Astrocyte (in vitro differentiated cells and primary cell): Measurements from ENCODE around the gene CAVIN4.

Experiments
- CTCF ChIP-seq: IDR thresholded peaks from 2 replicates; pipeline ENCODE4 v1.5.1; 2011; ENCODE audit warnings: low read depth, mild to moderate bottlenecking, inconsistent platforms, low read length, moderate library complexity; ENCODE audit not compliant: insufficient read depth
- EZH2 ChIP-seq: IDR thresholded peaks from 2 replicates; pipeline ENCODE4 v1.6.1; 2012; ENCODE audit warnings: mild to moderate bottlenecking, low read length, inconsistent platforms; ENCODE audit not compliant: insufficient read depth

GRCh38 chr9:100586093-100586492 lies 8.2 kb downstream of the CAVIN4 start:
- TF ChIP-seq CTCF (no peak), EZH2 (no peak)
